ENCODE data around the gene FUT3. TPM values are rescaled to one million over a fixed set of nuclear protein-coding genes. Genes with fewer than 3 reads are reported as not detected.
A peak's percentile ranks its signal among the peaks of the same experiment; 100 is the strongest.

Gene FUT3
- total and polyA plus RNA-seq, 9 of the 15 experiments (the other 6 are each of a cell fraction or from before 2014, with no cell fraction given): 0.09 TPM; not detected in 8

GRCh38 chr19:5803752-5804515 lies 47.3 kb downstream of the FUT3 start (continued):
- TF ChIP-seq ZFP1 (CRISPR knock-in tag; IDR thresholded peaks at IDR 0.05): no peak
- no peak for TF ChIP-seq NFXL1 (CRISPR knock-in tag; IDR thresholded peaks at IDR 0.05)
- no peak for TF ChIP-seq ZNF445 (CRISPR knock-in tag; IDR thresholded peaks at IDR 0.05; ENCODE audit: low read depth)
- TF ChIP-seq, protein P1, sequence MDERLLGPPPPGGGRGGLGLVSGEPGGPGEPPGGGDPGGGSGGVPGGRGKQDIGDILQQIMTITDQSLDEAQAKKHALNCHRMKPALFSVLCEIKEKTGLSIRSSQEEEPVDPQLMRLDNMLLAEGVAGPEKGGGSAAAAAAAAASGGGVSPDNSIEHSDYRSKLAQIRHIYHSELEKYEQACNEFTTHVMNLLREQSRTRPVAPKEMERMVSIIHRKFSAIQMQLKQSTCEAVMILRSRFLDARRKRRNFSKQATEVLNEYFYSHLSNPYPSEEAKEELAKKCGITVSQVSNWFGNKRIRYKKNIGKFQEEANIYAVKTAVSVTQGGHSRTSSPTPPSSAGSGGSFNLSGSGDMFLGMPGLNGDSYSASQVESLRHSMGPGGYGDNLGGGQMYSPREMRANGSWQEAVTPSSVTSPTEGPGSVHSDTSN (CRISPR knock-in tag; IDR thresholded peaks at IDR 0.05; ENCODE audit: low read depth): no peak
- TF ChIP-seq, protein P1 (tag; conservative IDR thresholded peaks at IDR 0.05; ENCODE audit: low read depth): no peak
- 0 out of 2 replicates have a peak, but pooled peaks have one; percentile 55 for TF ChIP-seq ZHX1 (conservative IDR thresholded peaks at IDR 0.05; ENCODE audit: low read length)
- no peak for TF ChIP-seq HEY1 (CRISPR knock-in tag; IDR thresholded peaks at IDR 0.05; ENCODE audit: borderline replicate concordance)
- no peak for TF ChIP-seq ZNF175 (CRISPR knock-in tag; IDR thresholded peaks at IDR 0.05; ENCODE audit: low read depth)
- TF ChIP-seq TRIM28 (IDR thresholded peaks at IDR 0.05): no peak
- no peak for TF ChIP-seq ZNF699 (CRISPR knock-in tag; IDR thresholded peaks at IDR 0.05; ENCODE audit: insufficient replicate concordance)
- TF ChIP-seq KLF13 (tag; IDR thresholded peaks at IDR 0.05; ENCODE audit: borderline replicate concordance, low read depth): 0 out of 2 replicates have a peak, but pooled peaks have one; percentile 11
- no peak; the same call in 1 of the 2 replicates for TF ChIP-seq ZKSCAN1 (IDR thresholded peaks at IDR 0.05; ENCODE audit: low read depth, low read length)
- TF ChIP-seq RBM25 (IDR thresholded peaks at IDR 0.05; ENCODE audit: low read depth, low read length, severe bottlenecking): no peak
- TF ChIP-seq SAFB2 (IDR thresholded peaks at IDR 0.05; ENCODE audit: borderline replicate concordance, low read depth, low read length, severe bottlenecking): no peak
- no peak for TF ChIP-seq ZNF717 (CRISPR knock-in tag; IDR thresholded peaks at IDR 0.05)
- TF ChIP-seq ZNF263 (CRISPR knock-in tag; IDR thresholded peaks at IDR 0.05; ENCODE audit: borderline replicate concordance): peak; percentile 78; the same call in 1 of the 2 replicates
- no peak for TF ChIP-seq ZNF174 (CRISPR knock-in tag; IDR thresholded peaks at IDR 0.05)
- peak; percentile 83 to 98 for TF ChIP-seq MAZ (CRISPR knock-in tag; conservative IDR thresholded peaks at IDR 0.05 in 1 of 2, IDR thresholded peaks at IDR 0.05 in 1 of 2)
- TF ChIP-seq TCF7 (IDR thresholded peaks at IDR 0.05; ENCODE audit: borderline replicate concordance): no peak
- TF ChIP-seq MLLT1 (IDR thresholded peaks at IDR 0.05): 0 out of 4 replicates have a peak, but pooled peaks of 1 of the 2 experiments have one; percentile 69

Data from K562 (cell line).